ENCODE measurements around the gene MLANA.

DNA sequence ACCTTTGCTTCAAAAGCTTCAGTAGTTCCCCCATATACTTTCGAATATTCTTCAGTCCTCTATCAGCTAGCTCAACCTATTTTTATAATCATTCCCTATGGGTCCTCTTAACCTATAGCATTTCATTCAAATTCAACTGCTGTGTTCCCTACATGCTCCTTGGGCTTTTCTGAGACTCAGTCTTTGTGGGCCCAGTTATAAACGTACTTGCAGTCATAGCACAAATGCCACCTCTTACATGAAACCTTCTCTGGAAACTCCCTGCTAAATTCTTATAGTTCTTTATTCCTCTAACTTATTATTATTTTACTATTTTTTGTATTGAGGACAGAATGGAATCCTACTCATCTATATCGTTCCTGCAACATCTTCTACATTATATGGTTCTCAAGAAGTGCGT is 24.7 kb downstream of the MLANA start:
- TF ChIP-seq SIN3A (IDR thresholded peaks at IDR 0.05; ENCODE audit: borderline replicate concordance, insufficient read depth, low read length) (no peak), POLR2AphosphoS5 (IDR thresholded peaks at IDR 0.05; ENCODE audit: low read depth, low read length) (no peak), TAF1 (IDR thresholded peaks at IDR 0.05; ENCODE audit: borderline replicate concordance, insufficient read depth, low read length) (no peak)

Measured in PFSK-1 (cell line).